ENCODE results near the gene HMMR. TPM values are rescaled to one million over a fixed set of nuclear protein-coding genes. Genes with fewer than 3 reads are reported as not detected.
A peak's percentile ranks its signal among the peaks of the same experiment; 100 is the strongest.

Gene HMMR
- total and polyA plus RNA-seq, 2 of the 4 experiments (the other 2 are of a cell fraction) = 13.0 to 24.6 TPM

GRCh38 chr5:163478126-163478981 is 17.9 kb downstream of the HMMR start:
- Histone ChIP-seq H3K56ac (ENCODE audit: extremely low read depth, insufficient read depth, low read length) (no peak overlapping the region), H4K5ac (ENCODE audit: low read depth, low read length) (no peak overlapping the region), H3K9ac (ENCODE audit: low read depth, low read length) (no peak overlapping the region), H2BK20ac (ENCODE audit: low read depth, low read length) (no peak overlapping the region), H3K27ac (ENCODE audit: insufficient read depth, low read length) (no peak overlapping the region), H2BK120ac (ENCODE audit: low read depth, low read length) (no peak overlapping the region), H3K18ac (ENCODE audit: low read depth, low read length) (no peak overlapping the region), H3K23ac (ENCODE audit: low read depth, low read length) (no peak overlapping the region), H3K14ac (replicated peaks; ENCODE audit: low read depth, low read length) (no peak overlapping the region), H3K4me3 (ENCODE audit: insufficient read depth, low read depth, low read length) (no peak overlapping the region), H4K91ac (ENCODE audit: insufficient read depth, low read depth, low read length) (no peak overlapping the region), H3K79me1 (ENCODE audit: low read depth in 1 of 2, low read length in 2 of 2) (no peaks in the 10 kb centered on the region; a peak in 1 of 4 replicates), H3K4ac (ENCODE audit: low read depth, low read length) (no peak overlapping the region), H3K4me1 (ENCODE audit: control insufficient read depth, insufficient read depth, low read length) (peaks cover 3% of the 10 kb centered on the region; the same call in 1 of the 2 replicates), H2BK15ac (ENCODE audit: low read depth, low read length) (no peak overlapping the region), H2AK5ac (ENCODE audit: low read depth, low read length) (no peak overlapping the region), H4K8ac (ENCODE audit: low read depth in 2 of 2, low read length in 2 of 2) (no peak overlapping the region), H3K9me3 (ENCODE audit: control insufficient read depth, insufficient read depth, low read length) (no peaks in the 10 kb centered on the region), H2BK5ac (ENCODE audit: low read depth, low read length, poor library complexity, severe bottlenecking) (no peak overlapping the region), H3K9me1 (ENCODE audit: insufficient read depth, low read length) (0 out of 2 replicates have a peak, but pooled peaks cover 3% of the 10 kb centered on the region), H3K27me3 (ENCODE audit: control insufficient read depth, insufficient read depth, low read length) (no peaks in the 10 kb centered on the region), H3K36me3 (ENCODE audit: control insufficient read depth, insufficient read depth, low read length) (no peaks in the 10 kb centered on the region; the same call in 1 of the 2 replicates), H2AK9ac (replicated peaks; ENCODE audit: low read depth, low read length, poor library complexity) (no peak overlapping the region), H3K4me2 (ENCODE audit: low read depth, low read length) (no peak overlapping the region), H2AFZ (replicated peaks; ENCODE audit: low read length, poor library complexity) (no peak overlapping the region), H4K20me1 (ENCODE audit: insufficient read depth, low read length) (no peaks in the 10 kb centered on the region)
- intact Hi-C loops (cut with micrococcal nuclease) = no loop called here
- no CpG with 5 or more reads among the region's 2 CpGs for WGBS, 2 experiments (ENCODE audit: extremely low coverage in 2 of 2, insufficient read length in 1 of 2)
- ATAC-seq (ENCODE audit: low read depth) (peak; percentile 78), DNase-seq (peak; percentile 28)
- in situ Hi-C loops (cut with MboI; ENCODE audit: low sequenced_read_pairs) = no loop called here
- CTCF ChIA-PET = interaction anchor here (1.1 kb wide), 1 partner anchor 27 kb away, joined by 3 read pairs; the partner anchor contains the start of gene MAT2B
- dilution Hi-C loops (cut with HindIII; ENCODE audit: low sequenced_read_pairs, unreplicated experiment) = no loop called here
- no peak for TF ChIP-seq ELK1 (IDR thresholded peaks at IDR 0.05; ENCODE audit: borderline replicate concordance, low read depth, low read length)
- no peak for TF ChIP-seq MXI1 (IDR thresholded peaks at IDR 0.05; ENCODE audit: borderline replicate concordance, low read depth, low read length)
- TF ChIP-seq CEBPB (IDR thresholded peaks at IDR 0.05; ENCODE audit: low read depth, low read length) = no peak
- TF ChIP-seq RAD21 (IDR thresholded peaks at IDR 0.05; ENCODE audit: low read length) = no peak
- no peak for TF ChIP-seq SMC3 (IDR thresholded peaks at IDR 0.05; ENCODE audit: low read depth, low read length)
- no TSS peak for BruUV-seq (replicated peaks)
- POLR2A ChIA-PET (ENCODE audit: unreplicated experiment) = no interaction called here

All from IMR-90 (cell line).